DOHH2 (cell line): Measurements from ENCODE around the gene NCKAP5.

ENCODE experiments used
- EZH2phosphoT487 ChIP-seq: fragments of 200-600 bp; sonication (generic); IDR thresholded peaks from 2 replicates; pipeline ENCODE4 v1.6.1; 2017; ENCODE audit warnings: borderline replicate concordance, mild to moderate bottlenecking, antibody characterized with exemption, low read length, moderate library complexity, mixed read lengths
- TF ChIP-seq, protein P1 (sequence below): fragments of 200-600 bp; sonication (generic); IDR thresholded peaks from one replicate; pipeline ENCODE4 v1.5.1; 2014; ENCODE audit warnings: antibody characterized with exemption, mild to moderate bottlenecking, low read depth, low read length; ENCODE audit not compliant: poor library complexity, severe bottlenecking

- TF ChIP-seq, protein P1, sequence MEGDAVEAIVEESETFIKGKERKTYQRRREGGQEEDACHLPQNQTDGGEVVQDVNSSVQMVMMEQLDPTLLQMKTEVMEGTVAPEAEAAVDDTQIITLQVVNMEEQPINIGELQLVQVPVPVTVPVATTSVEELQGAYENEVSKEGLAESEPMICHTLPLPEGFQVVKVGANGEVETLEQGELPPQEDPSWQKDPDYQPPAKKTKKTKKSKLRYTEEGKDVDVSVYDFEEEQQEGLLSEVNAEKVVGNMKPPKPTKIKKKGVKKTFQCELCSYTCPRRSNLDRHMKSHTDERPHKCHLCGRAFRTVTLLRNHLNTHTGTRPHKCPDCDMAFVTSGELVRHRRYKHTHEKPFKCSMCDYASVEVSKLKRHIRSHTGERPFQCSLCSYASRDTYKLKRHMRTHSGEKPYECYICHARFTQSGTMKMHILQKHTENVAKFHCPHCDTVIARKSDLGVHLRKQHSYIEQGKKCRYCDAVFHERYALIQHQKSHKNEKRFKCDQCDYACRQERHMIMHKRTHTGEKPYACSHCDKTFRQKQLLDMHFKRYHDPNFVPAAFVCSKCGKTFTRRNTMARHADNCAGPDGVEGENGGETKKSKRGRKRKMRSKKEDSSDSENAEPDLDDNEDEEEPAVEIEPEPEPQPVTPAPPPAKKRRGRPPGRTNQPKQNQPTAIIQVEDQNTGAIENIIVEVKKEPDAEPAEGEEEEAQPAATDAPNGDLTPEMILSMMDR = no peak
- TF ChIP-seq EZH2phosphoT487 = no peak
Measured at GRCh38 chr2:132678483-132678882, 889.8 kb downstream of the NCKAP5 start.
